Fibroblast of mammary gland (primary cell): ENCODE measurements around the gene PHLDA3.

ENCODE experiments used
- DNase-seq: peaks from one replicate; pipeline ENCODE4 v3.0.0-alpha.2; 2010; ENCODE audit warnings: low read depth
- H3K4me3 ChIP-seq: 2 replicates; pipeline ENCODE4 v1.5.1; 2011; ENCODE audit warnings: low read depth, mild to moderate bottlenecking, low read length, moderate library complexity; ENCODE audit not compliant: control insufficient read depth
- TF ChIP-seq, protein P1 (sequence below): conservative IDR thresholded peaks from 2 replicates; pipeline ENCODE4 v1.5.1; 2011; ENCODE audit warnings: low read depth, low read length, inconsistent platforms; ENCODE audit not compliant: control insufficient read depth, insufficient read depth

Gene PHLDA3

DNA sequence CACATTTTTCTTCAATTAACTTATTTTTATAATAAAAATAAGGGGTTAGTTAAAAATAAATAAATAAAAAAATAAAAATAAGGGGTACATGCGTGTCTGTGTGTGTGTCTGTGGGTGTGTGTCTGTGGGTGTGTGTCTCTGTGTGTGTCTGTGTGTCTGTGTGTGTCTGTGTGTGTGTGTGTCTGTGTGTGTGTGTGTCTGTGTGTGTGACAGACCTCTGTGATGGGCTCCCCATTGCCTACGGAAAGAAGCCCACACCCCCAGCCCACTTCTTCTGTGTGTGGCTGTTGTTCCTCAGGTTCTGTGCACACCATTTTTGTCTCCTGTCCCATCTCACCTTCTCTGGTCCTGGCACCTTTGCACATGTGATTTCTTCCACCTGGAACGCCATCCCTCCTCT is 9.9 kb downstream of the PHLDA3 start:
- DNase-seq, result no peak
- TF ChIP-seq, protein P1, sequence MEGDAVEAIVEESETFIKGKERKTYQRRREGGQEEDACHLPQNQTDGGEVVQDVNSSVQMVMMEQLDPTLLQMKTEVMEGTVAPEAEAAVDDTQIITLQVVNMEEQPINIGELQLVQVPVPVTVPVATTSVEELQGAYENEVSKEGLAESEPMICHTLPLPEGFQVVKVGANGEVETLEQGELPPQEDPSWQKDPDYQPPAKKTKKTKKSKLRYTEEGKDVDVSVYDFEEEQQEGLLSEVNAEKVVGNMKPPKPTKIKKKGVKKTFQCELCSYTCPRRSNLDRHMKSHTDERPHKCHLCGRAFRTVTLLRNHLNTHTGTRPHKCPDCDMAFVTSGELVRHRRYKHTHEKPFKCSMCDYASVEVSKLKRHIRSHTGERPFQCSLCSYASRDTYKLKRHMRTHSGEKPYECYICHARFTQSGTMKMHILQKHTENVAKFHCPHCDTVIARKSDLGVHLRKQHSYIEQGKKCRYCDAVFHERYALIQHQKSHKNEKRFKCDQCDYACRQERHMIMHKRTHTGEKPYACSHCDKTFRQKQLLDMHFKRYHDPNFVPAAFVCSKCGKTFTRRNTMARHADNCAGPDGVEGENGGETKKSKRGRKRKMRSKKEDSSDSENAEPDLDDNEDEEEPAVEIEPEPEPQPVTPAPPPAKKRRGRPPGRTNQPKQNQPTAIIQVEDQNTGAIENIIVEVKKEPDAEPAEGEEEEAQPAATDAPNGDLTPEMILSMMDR, result no peak
- H3K4me3 ChIP-seq, result no peak overlapping the region

DNA sequence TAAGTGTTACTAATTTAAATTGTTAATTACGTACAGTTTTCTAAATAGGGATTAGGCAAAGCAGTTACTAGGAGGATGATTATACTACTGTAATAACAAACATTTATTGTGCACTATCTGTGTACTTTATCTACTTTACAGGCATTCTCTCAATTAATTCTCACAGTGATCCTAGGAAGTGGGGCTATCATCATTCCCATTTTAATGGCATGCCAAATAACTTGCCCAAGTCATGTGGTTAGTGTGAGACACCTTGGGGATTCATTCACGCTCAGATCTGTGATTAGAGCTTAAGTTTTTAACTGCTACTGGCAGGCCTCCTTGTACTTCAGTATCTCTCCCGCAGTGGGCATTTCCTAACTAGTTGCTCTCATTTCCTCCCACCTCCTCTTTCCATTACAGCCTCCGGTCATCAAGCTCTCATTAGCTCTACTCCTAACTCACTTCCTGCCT is 11.5 kb downstream of the PHLDA3 start:
- TF ChIP-seq, protein P1, result no peak
- H3K4me3 ChIP-seq, result no peak overlapping the region
- DNase-seq, result no peak

DNA sequence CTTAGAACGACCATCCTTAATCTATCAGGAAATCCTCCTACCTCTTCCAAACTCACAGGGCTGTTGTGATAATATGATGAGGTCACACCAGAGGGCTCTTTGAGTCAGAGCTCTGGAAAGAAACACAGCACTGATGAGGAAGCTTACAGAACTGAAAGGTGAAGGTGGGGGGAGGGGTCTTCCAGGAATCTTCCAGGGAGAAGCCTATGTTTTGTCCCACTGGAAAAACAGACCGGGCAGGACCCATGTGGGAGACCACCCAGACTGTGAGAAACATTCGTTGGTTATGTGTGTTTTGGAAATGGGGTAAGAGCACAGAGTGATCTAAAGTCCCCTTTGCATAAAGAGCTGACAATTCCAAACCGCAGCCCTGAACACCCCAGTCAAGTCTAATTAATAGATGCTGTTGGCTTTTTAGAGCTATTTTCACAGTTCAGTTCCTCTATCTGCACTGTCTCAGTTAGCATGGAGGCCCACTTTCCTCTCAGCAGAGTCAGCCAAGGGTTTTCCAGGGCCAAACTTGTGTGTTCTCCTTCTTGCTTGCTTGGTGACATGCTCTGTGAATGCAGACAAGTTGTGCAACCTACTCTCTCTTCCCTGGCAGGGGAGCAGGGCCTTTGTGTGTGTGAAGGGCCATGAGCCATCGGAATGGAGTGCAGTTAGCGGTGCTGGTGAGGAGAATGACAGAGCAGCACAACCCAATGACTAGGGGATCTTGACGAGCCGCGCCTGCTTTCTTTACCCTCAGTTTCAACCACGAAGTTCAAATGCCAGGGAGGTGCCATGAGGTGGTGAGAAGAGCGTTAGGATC is 12.3 kb downstream of the PHLDA3 start:
- no peak overlapping the region for H3K4me3 ChIP-seq
- DNase-seq, result peak; percentile 98
- TF ChIP-seq, protein P1, result no peak

DNA sequence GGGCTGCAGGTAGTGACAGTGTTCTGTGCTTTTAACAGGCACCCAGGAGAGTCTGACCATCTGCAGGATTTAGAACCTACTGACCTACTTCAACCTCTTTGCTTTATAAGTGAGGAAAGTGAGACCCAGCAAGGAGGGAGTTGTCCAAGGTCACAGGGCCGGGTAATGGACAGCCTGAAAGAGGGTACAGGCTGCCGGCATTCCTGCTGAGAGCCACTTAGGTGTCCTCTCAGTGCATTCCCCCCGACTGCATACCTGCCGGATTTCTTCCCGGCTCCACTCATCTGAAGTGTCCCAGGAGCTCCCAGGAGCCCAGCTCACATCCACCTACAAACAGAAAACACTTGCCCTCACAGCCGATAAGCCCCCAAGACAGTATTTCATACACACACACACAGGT is 13.9 kb downstream of the PHLDA3 start:
- no peak overlapping the region for H3K4me3 ChIP-seq
- no peak for DNase-seq
- TF ChIP-seq, protein P1, result no peak

DNA sequence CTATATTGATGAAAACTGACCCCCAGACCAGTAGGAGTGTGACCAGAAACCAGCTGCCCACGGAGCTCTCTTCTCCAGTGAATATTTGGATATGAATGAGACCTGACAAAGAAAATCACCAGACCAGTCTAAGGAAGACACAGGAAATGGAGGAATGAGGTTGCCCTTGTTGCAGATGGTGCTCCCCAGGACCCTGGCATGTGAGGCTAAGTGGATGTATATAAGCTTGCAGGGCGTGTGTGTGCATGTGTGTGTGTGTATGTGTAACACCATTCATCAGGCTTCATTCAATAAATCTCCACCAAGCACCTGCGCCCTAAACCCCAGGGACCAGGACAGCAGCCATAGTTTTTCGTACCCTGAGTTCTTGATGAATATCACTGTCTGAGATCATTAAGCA is 14.4 kb downstream of the PHLDA3 start:
- DNase-seq, result no peak
- no peak overlapping the region for H3K4me3 ChIP-seq
- TF ChIP-seq, protein P1, result no peak

DNA sequence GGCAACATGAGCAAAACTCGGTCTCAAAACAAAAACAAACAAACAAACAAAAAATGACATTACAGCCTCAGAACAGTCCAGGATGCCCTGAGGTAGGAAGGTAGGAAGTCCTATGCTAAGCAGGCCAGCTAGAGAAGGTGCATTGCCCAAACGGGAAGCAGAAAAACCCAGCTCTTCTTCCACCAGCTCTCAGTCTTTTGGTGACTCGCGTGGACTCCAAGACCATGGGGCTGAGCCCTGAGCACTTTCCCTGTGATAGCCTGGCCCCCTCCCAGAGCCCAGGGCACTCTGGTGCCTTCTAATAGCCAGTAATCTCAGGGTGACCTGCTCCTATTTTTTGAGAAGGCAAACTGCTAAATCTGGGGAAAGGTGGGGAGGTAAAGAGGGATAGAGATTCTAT is 16.1 kb downstream of the PHLDA3 start:
- no peak overlapping the region for H3K4me3 ChIP-seq
- TF ChIP-seq, protein P1, result no peak
- DNase-seq, result no peak

DNA sequence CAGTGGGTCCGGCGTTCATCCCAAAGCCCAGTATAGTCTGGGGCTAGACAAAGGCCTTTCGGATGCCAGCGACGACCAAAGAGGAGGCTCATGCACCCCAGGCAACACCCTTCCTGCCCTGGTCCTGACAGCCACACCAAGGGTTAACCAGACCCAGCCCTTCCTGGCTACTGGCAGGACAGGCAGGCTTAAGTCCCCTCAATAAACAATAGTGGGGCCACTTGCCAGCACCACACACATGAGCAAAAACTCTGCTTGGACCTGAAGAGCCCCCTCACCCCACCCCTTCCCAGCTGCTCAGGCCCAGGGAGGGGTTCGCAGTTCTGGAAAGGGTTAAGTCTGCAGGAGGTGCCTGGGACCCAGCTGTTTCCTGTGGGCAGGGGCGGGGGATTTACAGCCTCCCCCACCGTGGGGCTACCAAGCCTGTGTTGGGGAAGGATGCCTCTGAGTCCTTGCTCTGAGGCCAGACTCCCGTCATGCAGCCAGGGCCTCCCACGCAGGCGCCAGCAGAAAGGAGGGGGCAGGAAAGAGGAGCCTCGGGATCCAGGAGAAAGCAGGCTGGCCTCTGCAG is 18.2 kb downstream of the PHLDA3 start:
- TF ChIP-seq, protein P1, result no peak
- H3K4me3 ChIP-seq, result no peak overlapping the region
- DNase-seq, result peak; percentile 71
